ENCODE results near the gene PAIP2.
A peak's percentile ranks its signal among the peaks of the same experiment; 100 is the strongest.
"Not testable (repeated sequence)": the region's sequence is repeated elsewhere in the genome, so short reads cannot be mapped to it uniquely, and the experiment has no call there.

Gene PAIP2

GRCh38 chr5:139409116-139409515 is 67.5 kb downstream of the PAIP2 start:
- not testable (repeated sequence) for DNase-seq (ENCODE audit: low read depth in 1 of 2, low spot score in 1 of 2)

GRCh38 chr5:139410121-139410992 is 68.7 kb downstream of the PAIP2 start:
- DNase-seq (ENCODE audit: low read depth in 1 of 2, low spot score in 1 of 2): no peak

GRCh38 chr5:139410993-139411828 is 69.6 kb downstream of the PAIP2 start:
- DNase-seq (ENCODE audit: low read depth in 1 of 2, low spot score in 1 of 2): no peak

GRCh38 chr5:139413153-139413552 is 71.5 kb downstream of the PAIP2 start:
- DNase-seq (ENCODE audit: low read depth in 1 of 2, low spot score in 1 of 2): no peak

GRCh38 chr5:139413963-139414362 is 72.3 kb downstream of the PAIP2 start:
- peak in 1 of 2 donors; percentile 27 for DNase-seq (ENCODE audit: low read depth in 1 of 2, low spot score in 1 of 2)

GRCh38 chr5:139414581-139415130 is 73.0 kb downstream of the PAIP2 start:
- no peak for DNase-seq (ENCODE audit: low read depth in 1 of 2, low spot score in 1 of 2)

- DNase-seq (ENCODE audit: low read depth in 1 of 2, low spot score in 1 of 2): no peak
These were observed 73.7 kb downstream of the PAIP2 start for GRCh38 chr5:139415221-139415861.

GRCh38 chr5:139415869-139416268 is 74.2 kb downstream of the PAIP2 start:
- no peak for DNase-seq (ENCODE audit: low read depth in 1 of 2, low spot score in 1 of 2)

GRCh38 chr5:139416651-139417050 is 75.0 kb downstream of the PAIP2 start:
- DNase-seq (ENCODE audit: low read depth in 1 of 2, low spot score in 1 of 2): no peak

GRCh38 chr5:139417214-139417613 is 75.6 kb downstream of the PAIP2 start:
- DNase-seq (ENCODE audit: low read depth in 1 of 2, low spot score in 1 of 2): no peak

GRCh38 chr5:139418793-139419192 is 77.1 kb downstream of the PAIP2 start:
- no peak for DNase-seq (ENCODE audit: low read depth in 1 of 2, low spot score in 1 of 2)
